GM23248 (cell line): Measurements from ENCODE around the gene RTF1.

Experiments used
- EZH2 ChIP-seq: fragments of 200-600 bp; sonication (generic); IDR thresholded peaks from 2 replicates; pipeline ENCODE4 v1.6.1; 2018; ENCODE audit warnings: antibody characterized with exemption, mild to moderate bottlenecking; ENCODE audit not compliant: insufficient read depth, poor library complexity, severe bottlenecking
- EZH2phosphoT487 ChIP-seq: fragments of 200-600 bp; sonication (generic); IDR thresholded peaks from 2 replicates; pipeline ENCODE4 v1.6.1; 2018; ENCODE audit warnings: antibody characterized with exemption, moderate library complexity, mild to moderate bottlenecking, low read depth; ENCODE audit not compliant: insufficient read depth

GRCh38 chr15:41387646-41388045 is 29.2 kb upstream of the RTF1 start:
- TF ChIP-seq EZH2, result no peak
- TF ChIP-seq EZH2phosphoT487, result no peak
